ENCODE results near the gene LDLRAD4.

LDLRAD4 gene

GRCh38 chr18:13621446-13621849, 402.9 kb downstream of the LDLRAD4 start:
- no peak overlapping the region for H3K4me3 ChIP-seq (ENCODE audit: low read depth, low read length)
- no peak for TF ChIP-seq CTCF (conservative IDR thresholded peaks at IDR 0.05; ENCODE audit: low read depth, low read length)

GRCh38 chr18:13621886-13622619, 403.5 kb downstream of the LDLRAD4 start:
- no peak for TF ChIP-seq CTCF (conservative IDR thresholded peaks at IDR 0.05; ENCODE audit: low read depth, low read length)
- DNase-seq (ENCODE audit: low read depth), result no peak
- H3K4me3 ChIP-seq (ENCODE audit: low read depth, low read length), result no peak overlapping the region

More at GRCh38 chr18:13621446-13621849, 402.9 kb downstream of the LDLRAD4 start:
- no peak for DNase-seq (ENCODE audit: low read depth)

- H3K4me3 ChIP-seq (ENCODE audit: low read depth, low read length), result no peak overlapping the region
- DNase-seq (ENCODE audit: low read depth), result no peak
- TF ChIP-seq CTCF (conservative IDR thresholded peaks at IDR 0.05; ENCODE audit: low read depth, low read length), result no peak
Observed at GRCh38 chr18:13622751-13623150, 404.2 kb downstream of the LDLRAD4 start.

GRCh38 chr18:13623348-13623747, 404.8 kb downstream of the LDLRAD4 start:
- DNase-seq (ENCODE audit: low read depth), result no peak
- TF ChIP-seq CTCF (conservative IDR thresholded peaks at IDR 0.05; ENCODE audit: low read depth, low read length), result no peak
- no peak overlapping the region for H3K4me3 ChIP-seq (ENCODE audit: low read depth, low read length)

DNA sequence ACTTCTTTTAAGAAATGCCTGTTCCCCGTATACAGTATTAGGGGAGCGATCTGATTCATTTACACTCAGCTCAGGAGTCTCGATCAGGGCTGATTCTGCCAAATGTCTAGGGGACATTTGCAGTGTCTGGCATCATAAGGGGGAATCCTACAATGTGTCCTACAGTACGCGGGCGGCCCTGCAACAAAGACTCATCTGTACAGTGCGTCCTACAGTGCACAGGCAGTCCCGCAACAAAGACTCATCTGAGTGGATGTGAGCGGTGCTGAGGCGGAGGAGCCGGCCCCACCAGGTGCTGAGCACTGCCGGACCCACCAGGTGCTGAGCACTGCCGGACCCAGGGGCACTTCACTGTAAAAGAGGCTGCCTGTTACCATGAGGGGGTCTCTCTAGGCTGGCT, 405.3 kb downstream of the LDLRAD4 start:
- no peak for TF ChIP-seq CTCF (conservative IDR thresholded peaks at IDR 0.05; ENCODE audit: low read depth, low read length)
- DNase-seq (ENCODE audit: low read depth), result no peak

DNA sequence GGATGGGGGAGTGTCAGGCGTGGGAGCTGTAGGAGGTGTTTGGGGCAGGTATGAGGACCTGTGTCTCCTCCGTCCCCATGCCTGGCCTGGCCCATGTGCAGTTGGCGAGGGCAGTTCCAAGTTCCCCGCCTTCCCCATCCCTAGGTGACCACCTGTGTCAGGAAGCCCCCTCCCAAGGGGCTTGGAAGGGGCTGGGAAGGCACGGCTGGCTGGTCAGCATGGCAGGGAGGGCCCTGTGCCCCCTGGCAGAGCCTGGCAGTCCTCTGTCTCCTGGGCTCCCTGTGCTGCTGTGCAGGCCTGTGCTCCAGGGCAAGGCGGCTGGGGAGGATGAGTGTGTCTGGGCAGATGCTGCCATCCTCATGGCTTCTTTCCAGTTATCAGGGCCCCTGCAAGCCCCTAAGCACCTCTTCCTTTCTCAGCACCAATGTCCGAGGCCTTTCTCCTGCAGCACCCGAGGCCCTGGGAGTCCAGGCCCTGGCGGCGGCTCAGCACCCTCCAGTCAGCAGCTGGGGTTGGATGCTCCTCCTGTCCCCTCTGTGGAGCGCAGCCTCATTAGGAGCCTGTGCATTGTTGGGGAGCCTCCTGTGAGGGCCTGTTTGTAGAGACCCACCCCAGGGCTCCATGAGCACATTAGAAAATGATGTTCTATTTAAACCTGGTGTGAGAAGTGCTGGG, 406.1 kb downstream of the LDLRAD4 start:
- no peak overlapping the region for H3K4me3 ChIP-seq (ENCODE audit: low read depth, low read length)
- DNase-seq (ENCODE audit: low read depth), result no peak

More for the DNA sequence above, 405.3 kb downstream of the LDLRAD4 start:
- no peak overlapping the region for H3K4me3 ChIP-seq (ENCODE audit: low read depth, low read length)

More for the DNA sequence above, 406.1 kb downstream of the LDLRAD4 start:
- TF ChIP-seq CTCF (conservative IDR thresholded peaks at IDR 0.05; ENCODE audit: low read depth, low read length), result no peak
